Measurements from ENCODE around the gene YPEL1. TPM values are rescaled to one million over a fixed set of nuclear protein-coding genes. Genes with fewer than 3 reads are reported as not detected.
A peak's percentile ranks its signal among the peaks of the same experiment; 100 is the strongest.
"Not testable (repeated sequence)": the region's sequence is repeated elsewhere in the genome, so short reads cannot be mapped to it uniquely, and the experiment has no call there.

YPEL1 gene
- total and polyA plus RNA-seq, 3 experiments from 2014 or later = 2.4 to 27.0 (median 2.6) TPM

GRCh38 chr22:21736948-21737347 lies 1.4 kb upstream of the YPEL1 start:
- DNase-seq = no peak
- Mint-ChIP-seq H3K4me1 (peaks cover 25 to 32% (median 25%) of the 10 kb centered on the region in 3 donors), H3K9me3 (no peaks in the 10 kb centered on the region), H3K36me3 (peaks cover 0 to 4% (median 2%) of the 10 kb centered on the region in 3 donors), H3K4me3 (peak overlapping the region in 5 of 7 donors; percentile 71 to 86 (median 73)), H3K27ac (peak overlapping the region in 2 of 8 donors; percentile 17 to 88), H3K27me3 (no peaks in the 10 kb centered on the region)
- Histone ChIP-seq H3K27ac (ENCODE audit: low read depth, low read length) (no peak overlapping the region), H3K4me3 (ENCODE audit: low read length) (no peak overlapping the region), H3K36me3 (ENCODE audit: insufficient read depth, low read length) (no peaks in the 10 kb centered on the region), H3K4me1 (ENCODE audit: insufficient read depth, low read length) (peaks cover 12% of the 10 kb centered on the region), H3K27me3 (ENCODE audit: insufficient read depth, low read length, poor library complexity, severe bottlenecking) (peaks cover 1% of the 10 kb centered on the region), H3K9me3 (ENCODE audit: low read length) (no peaks in the 10 kb centered on the region)
- ChIA-PET CTCF (no interaction called here), POLR2A (interaction anchor here (0.6 kb wide), 2 partner anchors 25 to 92 kb away, joined by 3 to 6 read pairs; no protein-coding TSS in a partner anchor)

GRCh38 chr22:21736084-21736642 lies 569 bp upstream of the YPEL1 start:
- H3K4me1 Mint-ChIP-seq = peaks cover 25 to 37% (median 26%) of the 10 kb centered on the region in 3 donors
- POLR2A ChIA-PET = interaction anchor here (0.6 to 2.1 kb wide), 8 partner anchors 10 to 131 kb away, joined by 3 to 14 read pairs (median 6); partner anchors contain the start of genes MAPK1 and PPIL2
- H3K27me3 Mint-ChIP-seq = no peaks in the 10 kb centered on the region
- H3K9me3 Mint-ChIP-seq = no peaks in the 10 kb centered on the region
- no peaks in the 10 kb centered on the region for H3K9me3 ChIP-seq (ENCODE audit: low read length)
- no peaks in the 10 kb centered on the region for H3K36me3 ChIP-seq (ENCODE audit: insufficient read depth, low read length)
- H3K27ac Mint-ChIP-seq = no peak overlapping the region
- no peak for DNase-seq
- H3K27me3 ChIP-seq (ENCODE audit: insufficient read depth, low read length, poor library complexity, severe bottlenecking) = peaks cover 5% of the 10 kb centered on the region
- peak overlapping the region; percentile 32 for H3K27ac ChIP-seq (ENCODE audit: low read depth, low read length)
- H3K36me3 Mint-ChIP-seq = peaks cover 0 to 7% (median 2%) of the 10 kb centered on the region in 3 donors
- H3K4me3 ChIP-seq (ENCODE audit: low read length) = peak overlapping the region; percentile 33
- H3K4me3 Mint-ChIP-seq = peak overlapping the region; percentile 38 to 92 (median 72)
- CTCF ChIA-PET = interaction anchor here (1.0 to 2.1 kb wide), 2 partner anchors 26 to 31 kb away, joined by 3 to 18 read pairs; no protein-coding TSS in a partner anchor
- peaks cover 12% of the 10 kb centered on the region for H3K4me1 ChIP-seq (ENCODE audit: insufficient read depth, low read length)

GRCh38 chr22:21734540-21735199 lies 924 bp downstream of the YPEL1 start:
- ChIA-PET POLR2A (interaction anchor here (0.6 to 2.1 kb wide), 5 partner anchors 8 to 241 kb away, joined by 3 to 14 read pairs (median 4); no protein-coding TSS in a partner anchor), CTCF (interaction anchor here (1.1 to 2.1 kb wide), 3 partner anchors 27 to 203 kb away, joined by 3 to 18 read pairs (median 4); no protein-coding TSS in a partner anchor)
- Histone ChIP-seq H3K36me3 (ENCODE audit: insufficient read depth, low read length) (no peaks in the 10 kb centered on the region), H3K27ac (ENCODE audit: low read depth, low read length) (peak overlapping the region; percentile 63), H3K9me3 (ENCODE audit: low read length) (no peaks in the 10 kb centered on the region), H3K4me3 (ENCODE audit: low read length) (peak overlapping the region; percentile 91), H3K4me1 (ENCODE audit: insufficient read depth, low read length) (peaks cover 12% of the 10 kb centered on the region), H3K27me3 (ENCODE audit: insufficient read depth, low read length, poor library complexity, severe bottlenecking) (peaks cover 5% of the 10 kb centered on the region)
- Mint-ChIP-seq H3K36me3 (peaks cover 0 to 13% (median 5%) of the 10 kb centered on the region in 3 donors), H3K27me3 (no peaks in the 10 kb centered on the region), H3K9me3 (no peaks in the 10 kb centered on the region), H3K27ac (peak overlapping the region; percentile 40 to 99 (median 92)), H3K4me3 (peak overlapping the region; percentile 81 to 99 (median 92)), H3K4me1 (peaks cover 25 to 45% (median 34%) of the 10 kb centered on the region in 3 donors)
- DNase-seq = peak in 1 of 5 donors; percentile 6

GRCh38 chr22:21731503-21731902 lies 4.1 kb downstream of the YPEL1 start:
- no peak overlapping the region for H3K27ac ChIP-seq (ENCODE audit: low read depth, low read length)
- Mint-ChIP-seq H3K4me3 (peak overlapping the region in 1 of 7 donors; percentile 24), H3K27ac (no peak overlapping the region), H3K4me1 (peaks cover 30 to 48% (median 43%) of the 10 kb centered on the region in 3 donors), H3K36me3 (peaks cover 0 to 21% (median 5%) of the 10 kb centered on the region in 3 donors), H3K9me3 (no peaks in the 10 kb centered on the region), H3K27me3 (no peaks in the 10 kb centered on the region)
- H3K4me3 ChIP-seq (ENCODE audit: low read length) = no peak overlapping the region
- no peaks in the 10 kb centered on the region for H3K36me3 ChIP-seq (ENCODE audit: insufficient read depth, low read length)
- no peaks in the 10 kb centered on the region for H3K9me3 ChIP-seq (ENCODE audit: low read length)
- peaks cover 12% of the 10 kb centered on the region for H3K27me3 ChIP-seq (ENCODE audit: insufficient read depth, low read length, poor library complexity, severe bottlenecking)
- no peak for DNase-seq
- ChIA-PET CTCF (no interaction called here), POLR2A (no interaction called here)
- H3K4me1 ChIP-seq (ENCODE audit: insufficient read depth, low read length) = peaks cover 18% of the 10 kb centered on the region

- Histone ChIP-seq H3K9me3 (ENCODE audit: low read length) (no peaks in the 10 kb centered on the region), H3K4me1 (ENCODE audit: insufficient read depth, low read length) (peaks cover 23% of the 10 kb centered on the region), H3K36me3 (ENCODE audit: insufficient read depth, low read length) (no peaks in the 10 kb centered on the region), H3K4me3 (ENCODE audit: low read length) (no peak overlapping the region), H3K27ac (ENCODE audit: low read depth, low read length) (no peak overlapping the region), H3K27me3 (ENCODE audit: insufficient read depth, low read length, poor library complexity, severe bottlenecking) (peaks cover 12% of the 10 kb centered on the region)
- H3K36me3 Mint-ChIP-seq = peaks cover 0 to 21% (median 5%) of the 10 kb centered on the region in 3 donors
- ChIA-PET POLR2A (no interaction called here), CTCF (no interaction called here)
- peak overlapping the region in 1 of 8 donors; percentile 43 for H3K27ac Mint-ChIP-seq
- no peaks in the 10 kb centered on the region for H3K9me3 Mint-ChIP-seq
- H3K4me1 Mint-ChIP-seq = peaks cover 31 to 54% (median 46%) of the 10 kb centered on the region in 3 donors
- no peaks in the 10 kb centered on the region for H3K27me3 Mint-ChIP-seq
- H3K4me3 Mint-ChIP-seq = no peak overlapping the region
- no peak for DNase-seq
These were observed 4.9 kb downstream of the YPEL1 start for GRCh38 chr22:21730535-21731308.

- CTCF ChIA-PET; H3K27me3 Mint-ChIP-seq; H3K36me3 ChIP-seq (ENCODE audit: insufficient read depth, low read length); H3K4me3 Mint-ChIP-seq; POLR2A ChIA-PET; H3K9me3 Mint-ChIP-seq; H3K27ac ChIP-seq (ENCODE audit: low read depth, low read length); H3K4me3 ChIP-seq (ENCODE audit: low read length); H3K9me3 ChIP-seq (ENCODE audit: low read length); DNase-seq: not testable (repeated sequence)
- peak overlapping the region in 1 of 8 donors; percentile 73 for H3K27ac Mint-ChIP-seq
- Histone ChIP-seq H3K4me1 (ENCODE audit: insufficient read depth, low read length) (peaks cover 13% of the 10 kb centered on the region), H3K27me3 (ENCODE audit: insufficient read depth, low read length, poor library complexity, severe bottlenecking) (peaks cover 12% of the 10 kb centered on the region)
- H3K36me3 Mint-ChIP-seq = peaks cover 0 to 18% (median 5%) of the 10 kb centered on the region in 3 donors
- H3K4me1 Mint-ChIP-seq = peaks cover 22 to 44% (median 35%) of the 10 kb centered on the region in 3 donors
These were observed 6.4 kb downstream of the YPEL1 start for GRCh38 chr22:21729184-21729583.

GRCh38 chr22:21728270-21728669 lies 7.3 kb downstream of the YPEL1 start:
- Mint-ChIP-seq H3K4me1 (peaks cover 14 to 35% (median 26%) of the 10 kb centered on the region in 3 donors), H3K9me3 (no peaks in the 10 kb centered on the region), H3K4me3 (no peak overlapping the region), H3K36me3 (peaks cover 0 to 20% (median 5%) of the 10 kb centered on the region in 3 donors), H3K27ac (peak overlapping the region in 1 of 8 donors; percentile 79), H3K27me3 (no peaks in the 10 kb centered on the region)
- Histone ChIP-seq H3K4me1 (ENCODE audit: insufficient read depth, low read length) (peaks cover 11% of the 10 kb centered on the region), H3K4me3 (ENCODE audit: low read length) (no peak overlapping the region), H3K27me3 (ENCODE audit: insufficient read depth, low read length, poor library complexity, severe bottlenecking) (peaks cover 12% of the 10 kb centered on the region), H3K27ac (ENCODE audit: low read depth, low read length) (no peak overlapping the region), H3K9me3 (ENCODE audit: low read length) (no peaks in the 10 kb centered on the region), H3K36me3 (ENCODE audit: insufficient read depth, low read length) (no peaks in the 10 kb centered on the region)
- ChIA-PET POLR2A (no interaction called here), CTCF (interaction anchor here (1.8 kb wide), 1 partner anchor 225 kb away, joined by 4 read pairs; the partner anchor contains the start of gene PPM1F)
- no peak for DNase-seq
